ENCODE data around the gene KLHDC4. TPM values are rescaled to one million over a fixed set of nuclear protein-coding genes. Genes with fewer than 3 reads are reported as not detected.

Gene KLHDC4
- total and polyA plus RNA-seq, 2 donors (not counting 1 experiment from before 2014, with no cell fraction given): 51.3 to 90.8 TPM

GRCh38 chr16:87713451-87714229, 52.1 kb downstream of the KLHDC4 start:
- POLR2A ChIA-PET: interaction anchor here (1.4 kb wide), 1 partner anchor 12 kb away, joined by 3 read pairs; no protein-coding TSS in a partner anchor
- Mint-ChIP-seq H3K4me3 (no peak overlapping the region), H3K4me1 (peaks cover 10% of the 10 kb centered on the region), H3K27me3 (no peaks in the 10 kb centered on the region), H3K27ac (no peak overlapping the region), H3K9me3 (ENCODE audit: insufficient read depth) (no peaks in the 10 kb centered on the region)
- H3K79me2 ChIP-seq (ENCODE audit: control insufficient read depth, insufficient read depth, low read length): peaks cover 3% of the 10 kb centered on the region
- DNase-seq (peak; percentile 39), ATAC-seq (ENCODE audit: low read depth) (peak; percentile 57)
- no peaks in the 10 kb centered on the region for H3K9me3 ChIP-seq (ENCODE audit: control extremely low read depth in 1 of 3, control insufficient read depth in 2 of 3, insufficient read depth in 1 of 3, low read length in 2 of 3)
- H3K4me1 ChIP-seq (ENCODE audit: control insufficient read depth in 2 of 2, insufficient read depth in 2 of 2, low read length in 2 of 2): peaks cover 6 to 9% of the 10 kb centered on the region in 2 donors
- no peak overlapping the region for H2AFZ ChIP-seq (ENCODE audit: insufficient read depth, low read depth, low read length, poor library complexity, severe bottlenecking)
- no peak overlapping the region for H3K4me3 ChIP-seq (ENCODE audit: control extremely low read depth in 1 of 5, extremely low read depth in 1 of 5, insufficient read depth in 1 of 5, low read depth in 2 of 5, low read length in 4 of 5)
- peak overlapping the region; percentile 29 to 70 for H3K27ac ChIP-seq (ENCODE audit: low read length in 2 of 2)
- H3K27me3 ChIP-seq (replicated peaks in 1 of 4; ENCODE audit: control extremely low read depth in 1 of 4, control insufficient read depth in 3 of 4, insufficient read depth in 4 of 4, low read length in 3 of 4): no peaks in the 10 kb centered on the region
- CTCF ChIA-PET: interaction anchor here (0.7 kb wide), 1 partner anchor 260 kb away, joined by 3 read pairs; no protein-coding TSS in a partner anchor
- H4K20me1 ChIP-seq (ENCODE audit: control insufficient read depth, insufficient read depth, low read length, poor library complexity, severe bottlenecking): no peaks in the 10 kb centered on the region
- H3K9ac ChIP-seq (ENCODE audit: low read length): no peak overlapping the region
- TF ChIP-seq CTCF (IDR thresholded peaks at IDR 0.05) (no peak), EZH2 (IDR thresholded peaks at IDR 0.05; ENCODE audit: borderline replicate concordance, insufficient read depth, low read depth, low read length, poor library complexity, severe bottlenecking) (no peak)
- WGBS (ENCODE audit: insufficient coverage): 84% methylated on average over 13 of the region's 19 CpGs
- intact Hi-C loops (cut with micrococcal nuclease): no loop called here
- H3K36me3 ChIP-seq (replicated peaks in 1 of 2; ENCODE audit: control extremely low read depth in 1 of 2, control insufficient read depth in 1 of 2, extremely low read depth in 1 of 2, insufficient read depth in 2 of 2, low read length in 1 of 2): peaks cover 0 to 75% of the 10 kb centered on the region in 2 experiments
- peak overlapping the region; percentile 30 for H3K4me2 ChIP-seq (replicated peaks; ENCODE audit: low read depth, low read length, poor library complexity, severe bottlenecking)

- H3K27ac ChIP-seq (ENCODE audit: low read length in 2 of 2): peak overlapping the region in 1 of 2 donors; percentile 70
- H3K36me3 ChIP-seq (replicated peaks in 1 of 2; ENCODE audit: control extremely low read depth in 1 of 2, control insufficient read depth in 1 of 2, extremely low read depth in 1 of 2, insufficient read depth in 2 of 2, low read length in 1 of 2): peaks cover 0 to 84% of the 10 kb centered on the region in 2 experiments
- H3K9me3 ChIP-seq (ENCODE audit: control extremely low read depth in 1 of 3, control insufficient read depth in 2 of 3, insufficient read depth in 1 of 3, low read length in 2 of 3): no peaks in the 10 kb centered on the region
- H3K27ac Mint-ChIP-seq: no peak overlapping the region
- no peak overlapping the region for H2AFZ ChIP-seq (ENCODE audit: insufficient read depth, low read depth, low read length, poor library complexity, severe bottlenecking)
- no peak for ATAC-seq (ENCODE audit: low read depth)
- H4K20me1 ChIP-seq (ENCODE audit: control insufficient read depth, insufficient read depth, low read length, poor library complexity, severe bottlenecking): no peaks in the 10 kb centered on the region
- intact Hi-C loops (cut with micrococcal nuclease): no loop called here
- no peaks in the 10 kb centered on the region for H3K27me3 Mint-ChIP-seq
- no peak for DNase-seq
- TF ChIP-seq EZH2 (IDR thresholded peaks at IDR 0.05; ENCODE audit: borderline replicate concordance, insufficient read depth, low read depth, low read length, poor library complexity, severe bottlenecking): no peak
- no peak for TF ChIP-seq CTCF (IDR thresholded peaks at IDR 0.05)
- H3K27me3 ChIP-seq (replicated peaks in 1 of 4; ENCODE audit: control extremely low read depth in 1 of 4, control insufficient read depth in 3 of 4, insufficient read depth in 4 of 4, low read length in 3 of 4): no peaks in the 10 kb centered on the region
- WGBS (ENCODE audit: insufficient coverage): 94% methylated on average over 11 of the region's 14 CpGs
- ChIA-PET POLR2A (interaction anchor here (0.6 kb wide), 1 partner anchor 9 kb away, joined by 3 read pairs; no protein-coding TSS in a partner anchor), CTCF (no interaction called here)
- H3K9ac ChIP-seq (ENCODE audit: low read length): no peak overlapping the region
- no peak overlapping the region for H3K4me3 ChIP-seq (ENCODE audit: control extremely low read depth in 1 of 5, extremely low read depth in 1 of 5, insufficient read depth in 1 of 5, low read depth in 2 of 5, low read length in 4 of 5)
- H3K9me3 Mint-ChIP-seq (ENCODE audit: insufficient read depth): no peaks in the 10 kb centered on the region
- H3K4me1 Mint-ChIP-seq: peaks cover 5% of the 10 kb centered on the region
- peaks cover 3% of the 10 kb centered on the region for H3K79me2 ChIP-seq (ENCODE audit: control insufficient read depth, insufficient read depth, low read length)
- H3K4me1 ChIP-seq (ENCODE audit: control insufficient read depth in 2 of 2, insufficient read depth in 2 of 2, low read length in 2 of 2): peaks cover 5 to 6% of the 10 kb centered on the region in 2 donors
- H3K4me3 Mint-ChIP-seq: no peak overlapping the region
- H3K4me2 ChIP-seq (replicated peaks; ENCODE audit: low read depth, low read length, poor library complexity, severe bottlenecking): no peak overlapping the region
These were observed 53.5 kb downstream of the KLHDC4 start for GRCh38 chr16:87712184-87712762.

Measured in B cell (primary cell).